PC-9 (cell line): ENCODE data around the gene PPP1CA. TPM values are rescaled to one million over a fixed set of nuclear protein-coding genes. Genes with fewer than 3 reads are reported as not detected.

Source experiments
- BruUV-seq: library from RNA; stranded (reverse); fragments of 400-500 nt; replicated peaks from 2 replicates; lab custom pipeline; 2021; lab: Mats Ljungman, UMichigan
- CTCF ChIA-PET: fragments of 300-600 bp; sonication (Branson Sonifier 250); formaldehyde crosslinking; loops from one replicate; lab custom pipeline; 2022; ENCODE audit warnings: antibody characterized with exemption; lab: Charles Lee
- POLR2A ChIA-PET: fragments of 300-600 bp; sonication (Branson Sonifier 250); formaldehyde crosslinking; loops from one replicate; lab custom pipeline; 2022; ENCODE audit warnings: antibody characterized with exemption; ENCODE audit not compliant: unreplicated experiment; lab: Charles Lee
- DNase-seq, 2 experiments: peaks; one replicate each; pipeline versions ENCODE4 v3.0.0 to v3.0.0-alpha.2; 2015 to 2022; ENCODE audit warnings: mixed read lengths in 1 of 2
- H2AFZ ChIP-seq: fragments of 200-600 bp; sonication (generic); 2 replicates; pipeline ENCODE4 v1.8.1; 2017; ENCODE audit warnings: antibody characterized with exemption
- H3F3A ChIP-seq: fragments of 200-600 bp; sonication (generic); 2 replicates; pipeline ENCODE4 v1.8.1; 2017; ENCODE audit warnings: antibody characterized with exemption, mild to moderate bottlenecking, low read depth; ENCODE audit not compliant: insufficient read depth
- H3K27ac ChIP-seq: fragments of 200-600 bp; sonication (generic); 2 replicates; pipeline ENCODE4 v1.6.1; 2016; ENCODE audit warnings: mixed run types
- H3K27me3 ChIP-seq: fragments of 200-600 bp; sonication (generic); 2 replicates; pipeline ENCODE4 v1.6.1; 2016; ENCODE audit warnings: low read depth, mixed run types; ENCODE audit not compliant: insufficient read depth
- H3K36me3 ChIP-seq: fragments of 200-600 bp; sonication (generic); 2 replicates; pipeline ENCODE4 v1.6.1; 2016; ENCODE audit warnings: low read depth, mixed run types
- H3K4me1 ChIP-seq: fragments of 200-600 bp; sonication (generic); replicated peaks from 2 replicates; pipeline ENCODE4 v1.6.1; 2016; ENCODE audit warnings: mixed run types; ENCODE audit not compliant: insufficient read depth
- H3K4me2 ChIP-seq: fragments of 200-600 bp; sonication (generic); 2 replicates; pipeline ENCODE4 v1.6.1; 2017; ENCODE audit warnings: mixed run types
- H3K4me3 ChIP-seq: fragments of 200-600 bp; sonication (generic); 2 replicates; pipeline ENCODE4 v1.6.1; 2016; ENCODE audit warnings: mixed run types
- H3K79me2 ChIP-seq: fragments of 200-600 bp; sonication (generic); 2 replicates; pipeline ENCODE4 v1.6.1; 2017; ENCODE audit warnings: low read depth, mixed run types
- H3K9me2 ChIP-seq: fragments of 200-600 bp; sonication (generic); 2 replicates; pipeline ENCODE4 v1.8.1; 2017; ENCODE audit warnings: mild to moderate bottlenecking; ENCODE audit not compliant: insufficient read depth
- H3K9me3 ChIP-seq: fragments of 200-600 bp; sonication (generic); 2 replicates; pipeline ENCODE4 v1.8.1; 2016; ENCODE audit warnings: low read depth; ENCODE audit not compliant: insufficient read depth
- H4K20me1 ChIP-seq: fragments of 200-600 bp; sonication (generic); 2 replicates; pipeline ENCODE4 v1.8.1; 2017; ENCODE audit not compliant: insufficient read depth
- CTCF ChIP-seq: fragments of 200-600 bp; sonication (generic); conservative IDR thresholded peaks from 2 replicates; pipeline ENCODE4 v1.6.1; 2017; ENCODE audit warnings: mixed run types, antibody characterized with exemption, mild to moderate bottlenecking, moderate library complexity
- EZH2 ChIP-seq: fragments of 200-600 bp; sonication (generic); IDR thresholded peaks from 2 replicates; pipeline ENCODE4 v1.8.0; 2017; ENCODE audit warnings: antibody characterized with exemption, low read depth
- intact Hi-C: fragments of 100-400 bp; cut with micrococcal nuclease; formaldehyde crosslinking; loops from one replicate; pipeline ENCODE4 v1.10.0; 2022; ENCODE audit not compliant: unreplicated experiment
- total RNA-seq: library from RNA; stranded (reverse); gene quantifications from 2 replicates; pipeline ENCODE4 v1.2.3, GENCODE V29; 2021

The PPP1CA gene
- total RNA-seq, 1 experiment from 2014 or later, result 306 TPM

GRCh38 chr11:67420646-67421429 lies 19.2 kb upstream of the PPP1CA start:
- intact Hi-C loops, result loop anchor here (1.0 kb wide), 1 partner anchor 85 kb away; no protein-coding TSS in a partner anchor
- CTCF ChIA-PET, result interaction anchor here (0.6 to 2.1 kb wide), 4 partner anchors 19 to 366 kb away, joined by 3 to 10 read pairs (median 4); partner anchors contain the start of gene PPP1CA
- BruUV-seq, result no TSS peak

GRCh38 chr11:67420147-67420645 lies 18.5 kb upstream of the PPP1CA start:
- Histone ChIP-seq H2AFZ (peak overlapping the region; percentile 63; the same call in 1 of the 2 replicates), H3K4me2 (peak overlapping the region; percentile 93), H3K4me3 (peak overlapping the region; percentile 69), H3F3A (peaks cover 22% of the 10 kb centered on the region; the same call in 1 of the 2 replicates), H3K27me3 (no peaks in the 10 kb centered on the region), H3K27ac (no peak overlapping the region), H3K36me3 (no peaks in the 10 kb centered on the region), H3K79me2 (no peaks in the 10 kb centered on the region), H3K4me1 (peaks cover 17% of the 10 kb centered on the region), H3K9me2 (no peaks in the 10 kb centered on the region), H4K20me1 (no peaks in the 10 kb centered on the region), H3K9me3 (no peaks in the 10 kb centered on the region)
- intact Hi-C loops, result no loop called here
- ChIA-PET CTCF (interaction anchor here (0.6 to 2.1 kb wide), 2 partner anchors 18 to 365 kb away, joined by 3 to 10 read pairs; partner anchors contain the start of gene PPP1CA), POLR2A (interaction anchor here (0.5 to 0.7 kb wide), 4 partner anchors 8 to 470 kb away, joined by 3 to 4 read pairs (median 4); no protein-coding TSS in a partner anchor)
- no peak for DNase-seq
- TF ChIP-seq CTCF (no peak), EZH2 (no peak)
- BruUV-seq, result TSS peak; percentile 22

More at GRCh38 chr11:67420646-67421429, 19.2 kb upstream of the PPP1CA start:
- Histone ChIP-seq H3K36me3 (no peaks in the 10 kb centered on the region), H3K4me1 (peaks cover 17% of the 10 kb centered on the region), H3K9me2 (no peaks in the 10 kb centered on the region), H3K4me3 (peak overlapping the region; percentile 69), H3K27ac (no peak overlapping the region), H3K79me2 (no peaks in the 10 kb centered on the region), H3K27me3 (no peaks in the 10 kb centered on the region), H2AFZ (peak overlapping the region; percentile 79), H3K4me2 (peak overlapping the region; percentile 93), H3K9me3 (no peaks in the 10 kb centered on the region), H3F3A (peaks cover 29% of the 10 kb centered on the region; the same call in 1 of the 2 replicates), H4K20me1 (no peaks in the 10 kb centered on the region)
- POLR2A ChIA-PET, result interaction anchor here (0.5 to 0.7 kb wide), 7 partner anchors 9 to 773 kb away, joined by 3 to 4 read pairs (median 3); no protein-coding TSS in a partner anchor
- DNase-seq, result peak; percentile 83 to 100
- no peak for TF ChIP-seq CTCF
- TF ChIP-seq EZH2, result no peak

- POLR2A ChIA-PET, result interaction anchor here (0.6 kb wide), 1 partner anchor 27 kb away, joined by 3 read pairs; no protein-coding TSS in a partner anchor
Observed at GRCh38 chr11:67419325-67420049, 17.8 kb upstream of the PPP1CA start.

More at GRCh38 chr11:67419325-67420049, 17.8 kb upstream of the PPP1CA start:
- Histone ChIP-seq H3K9me3 (no peaks in the 10 kb centered on the region), H3K4me2 (peak overlapping the region; percentile 93), H3K27me3 (no peaks in the 10 kb centered on the region), H2AFZ (no peak overlapping the region), H3F3A (peaks cover 22% of the 10 kb centered on the region; the same call in 1 of the 2 replicates), H3K9me2 (no peaks in the 10 kb centered on the region), H3K79me2 (no peaks in the 10 kb centered on the region), H3K4me3 (no peak overlapping the region), H3K4me1 (peaks cover 17% of the 10 kb centered on the region), H3K36me3 (no peaks in the 10 kb centered on the region), H3K27ac (no peak overlapping the region), H4K20me1 (no peaks in the 10 kb centered on the region)
- CTCF ChIA-PET, result interaction anchor here (2.1 kb wide), 1 partner anchor 18 kb away, joined by 10 read pairs; the partner anchor contains the start of gene PPP1CA
- TF ChIP-seq CTCF (no peak), EZH2 (no peak)
- no peak for DNase-seq
- intact Hi-C loops, result no loop called here
- BruUV-seq, result no TSS peak
